Activated B cell treated with CpG ODN at 0.5 μM for 24 hours (primary cell): ENCODE measurements around the gene NIPAL3. TPM values are rescaled to one million over a fixed set of nuclear protein-coding genes. Genes with fewer than 3 reads are reported as not detected.
A peak's percentile ranks its signal among the peaks of the same experiment; 100 is the strongest.

Experiments used
- ATAC-seq: fragments of 200-7000 bp; cut with Tn5 transposase; one replicate; pipeline ENCODE4 v1.10.0; 2021; ENCODE audit warnings: low read depth, mild to moderate bottlenecking, moderate library complexity
- CTCF ChIA-PET: fragments of 350-600 bp; sonication (Branson Sonifier 250); formaldehyde crosslinking; loops from one replicate; lab custom pipeline; 2021; ENCODE audit warnings: antibody characterized with exemption; lab: Charles Lee
- POLR2A ChIA-PET: fragments of 350-600 bp; sonication (Branson Sonifier 250); formaldehyde crosslinking; loops from one replicate; lab custom pipeline; 2021; ENCODE audit warnings: antibody characterized with exemption; lab: Charles Lee
- DNase-seq: peaks from one replicate; pipeline ENCODE4 v3.0.0; 2022
- H3K27ac Mint-ChIP-seq: one replicate; pipeline ENCODE4 v1.8.0; 2020; ENCODE audit warnings: mixed read lengths
- H3K27me3 Mint-ChIP-seq: one replicate; pipeline ENCODE4 v1.8.0; 2021; ENCODE audit warnings: mixed read lengths
- H3K36me3 Mint-ChIP-seq: one replicate; pipeline ENCODE4 v1.8.0; 2021; ENCODE audit warnings: low read depth, mixed read lengths
- H3K4me1 Mint-ChIP-seq: one replicate; pipeline ENCODE4 v1.8.0; 2021; ENCODE audit warnings: mixed read lengths
- H3K4me3 Mint-ChIP-seq: one replicate; pipeline ENCODE4 v1.8.0; 2020; ENCODE audit warnings: mild to moderate bottlenecking, mixed read lengths
- H3K9me3 Mint-ChIP-seq: one replicate; pipeline ENCODE4 v1.8.0; 2020; ENCODE audit warnings: mixed read lengths
- CTCF ChIP-seq: fragments of 200-600 bp; IDR thresholded peaks from one replicate; pipeline ENCODE4 v1.8.0; 2022; ENCODE audit warnings: antibody characterized with exemption, mild to moderate bottlenecking
- intact Hi-C: fragments of 100-400 bp; cut with micrococcal nuclease; formaldehyde crosslinking; loops from one replicate; pipeline ENCODE4 v1.15.1; 2024
- total RNA-seq: library from RNA; stranded (reverse); gene quantifications from 2 replicates; pipeline ENCODE4 v1.2.3, GENCODE V29; 2022

NIPAL3 gene
- total RNA-seq, 1 donor from 2014 or later, result 23.2 TPM

DNA sequence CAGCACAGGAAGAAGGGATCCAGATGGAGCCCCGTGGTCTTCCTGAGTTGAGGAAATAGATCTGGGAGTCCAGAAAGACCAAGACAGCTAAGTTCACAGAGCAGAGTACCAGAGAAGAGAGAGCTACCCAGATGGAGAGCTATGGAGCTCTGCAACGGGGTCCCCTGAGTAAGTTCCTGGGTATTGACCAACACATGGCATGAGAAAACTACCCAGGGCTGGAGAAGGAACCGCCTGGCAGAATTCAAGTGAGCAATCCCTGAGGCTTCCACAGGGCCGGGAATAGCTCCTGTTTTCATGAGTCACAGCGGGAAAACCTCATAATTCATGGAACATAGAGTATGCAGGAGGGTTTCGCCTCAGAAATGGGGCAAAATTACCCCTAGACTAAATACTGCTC lies 21.7 kb upstream of the NIPAL3 start:
- Mint-ChIP-seq H3K27me3 (no peaks in the 10 kb centered on the region), H3K27ac (peak overlapping the region; percentile 96), H3K4me1 (peaks cover 43% of the 10 kb centered on the region), H3K36me3 (peaks cover 3% of the 10 kb centered on the region), H3K4me3 (no peak overlapping the region), H3K9me3 (no peaks in the 10 kb centered on the region)
- intact Hi-C loops, result loop anchor here (5.0 to 10.0 kb wide), 3 partner anchors 72 to 439 kb away; partner anchors contain the start of gene PNRC2
- no peak for ATAC-seq
- TF ChIP-seq CTCF, result no peak
- DNase-seq, result no peak
- POLR2A ChIA-PET, result interaction anchor here (0.7 to 4.0 kb wide), 7 partner anchors 20 to 414 kb away, joined by 3 to 50 read pairs (median 6); partner anchors contain the start of genes IFNLR1, SRSF10 and STPG1
- CTCF ChIA-PET, result interaction anchor here (0.7 to 6.7 kb wide), 12 partner anchors 20 to 622 kb away, joined by 3 to 388 read pairs (median 35); partner anchors contain the start of genes IFNLR1, NIPAL3 and STPG1

DNA sequence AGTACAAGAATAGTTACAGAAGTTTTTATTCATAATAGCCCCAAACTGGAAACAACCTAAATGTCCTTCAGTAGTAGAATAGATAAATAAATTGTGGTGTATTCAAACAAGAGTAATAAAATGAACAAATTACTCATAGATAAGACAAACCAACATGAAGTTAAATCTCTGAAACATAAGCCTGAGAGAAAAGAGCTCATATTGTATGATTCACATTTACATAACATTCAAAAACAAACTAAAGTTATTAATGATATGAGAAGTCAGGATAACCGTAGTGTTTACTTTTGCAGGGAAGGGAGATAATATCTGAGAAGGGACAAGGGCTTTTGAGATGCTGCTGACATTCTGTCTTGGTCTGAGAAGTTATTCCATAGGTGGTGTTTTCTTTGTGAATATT lies 15.5 kb upstream of the NIPAL3 start:
- H3K4me1 Mint-ChIP-seq, result no peaks in the 10 kb centered on the region
- DNase-seq (no peak), ATAC-seq (no peak)
- no peaks in the 10 kb centered on the region for H3K9me3 Mint-ChIP-seq
- H3K36me3 Mint-ChIP-seq, result peaks cover 15% of the 10 kb centered on the region
- intact Hi-C loops, result no loop called here
- TF ChIP-seq CTCF, result no peak
- no peak overlapping the region for H3K27ac Mint-ChIP-seq
- POLR2A ChIA-PET, result interaction anchor here (0.6 kb wide), 2 partner anchors 16 to 386 kb away, joined by 5 to 6 read pairs; partner anchors contain the start of gene NIPAL3
- H3K4me3 Mint-ChIP-seq, result no peak overlapping the region
- H3K27me3 Mint-ChIP-seq, result no peaks in the 10 kb centered on the region
- CTCF ChIA-PET, result interaction anchor here (1.1 to 2.3 kb wide), 4 partner anchors 9 to 250 kb away, joined by 6 to 9 read pairs (median 7); partner anchors contain the start of gene NIPAL3

- Mint-ChIP-seq H3K36me3 (peaks cover 15% of the 10 kb centered on the region), H3K27me3 (no peaks in the 10 kb centered on the region), H3K4me3 (no peak overlapping the region), H3K9me3 (no peaks in the 10 kb centered on the region), H3K4me1 (no peaks in the 10 kb centered on the region), H3K27ac (no peak overlapping the region)
- no peak for ATAC-seq
- intact Hi-C loops, result no loop called here
- POLR2A ChIA-PET, result no interaction called here
- DNase-seq, result no peak
- CTCF ChIA-PET, result interaction anchor here (1.0 to 1.6 kb wide), 3 partner anchors 12 to 200 kb away, joined by 3 to 9 read pairs (median 3); no protein-coding TSS in a partner anchor
- no peak for TF ChIP-seq CTCF
These were observed 11.8 kb upstream of the NIPAL3 start for GRCh38 chr1:24403806-24404205.

DNA sequence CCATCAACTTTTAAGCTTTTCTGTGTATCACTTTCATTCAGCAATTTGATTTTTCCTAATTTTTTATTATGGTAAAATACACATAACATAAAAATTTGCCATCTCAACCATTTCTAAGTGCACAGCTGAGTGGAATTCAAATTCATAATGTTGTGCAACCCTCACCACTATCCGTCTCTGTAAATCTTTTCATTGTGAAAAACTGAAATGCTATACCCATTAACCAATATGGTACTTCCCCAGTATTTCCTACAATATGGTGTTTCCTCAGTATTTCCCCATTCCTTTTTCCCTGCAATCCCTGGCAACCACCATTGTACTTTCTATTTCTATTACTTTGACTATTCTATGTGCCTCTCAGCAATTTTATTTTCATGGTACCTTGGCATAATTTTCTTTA lies 8.8 kb upstream of the NIPAL3 start:
- intact Hi-C loops, result no loop called here
- ChIA-PET CTCF (no interaction called here), POLR2A (no interaction called here)
- no peak for ATAC-seq
- no peak overlapping the region for H3K27ac Mint-ChIP-seq
- no peak for TF ChIP-seq CTCF
- H3K9me3 Mint-ChIP-seq, result no peaks in the 10 kb centered on the region
- no peaks in the 10 kb centered on the region for H3K27me3 Mint-ChIP-seq
- no peak overlapping the region for H3K4me3 Mint-ChIP-seq
- no peak for DNase-seq
- H3K4me1 Mint-ChIP-seq, result peaks cover under 1% of the 10 kb centered on the region
- H3K36me3 Mint-ChIP-seq, result no peaks in the 10 kb centered on the region

- Mint-ChIP-seq H3K9me3 (no peaks in the 10 kb centered on the region), H3K4me3 (no peak overlapping the region), H3K27ac (no peak overlapping the region), H3K4me1 (peaks cover 17% of the 10 kb centered on the region), H3K36me3 (peaks cover 2% of the 10 kb centered on the region), H3K27me3 (no peaks in the 10 kb centered on the region)
- intact Hi-C loops, result no loop called here
- ChIA-PET CTCF (interaction anchor here (0.7 to 2.5 kb wide), 3 partner anchors 178 to 254 kb away, joined by 3 to 10 read pairs (median 3); no protein-coding TSS in a partner anchor), POLR2A (no interaction called here)
- DNase-seq (no peak), ATAC-seq (no peak)
- TF ChIP-seq CTCF, result no peak
These were observed 6.1 kb upstream of the NIPAL3 start for GRCh38 chr1:24409535-24409934.
